Uterus (tissue), 4 donors: Measurements from ENCODE around the gene FAM3A. TPM values are rescaled to one million over a fixed set of nuclear protein-coding genes. Genes with fewer than 3 reads are reported as not detected.

Source experiments
- DNase-seq, 2 donors: peaks; one replicate each; pipeline ENCODE4 v3.0.0-alpha.2; 2019 to 2020
- H3K27ac ChIP-seq, 2 donors: fragments of 200-600 bp; sonication (generic); 1 replicate in 1 of 2; 2 replicates in 1 of 2; pipeline ENCODE4 v1.5.1; 2016 to 2018
- H3K27me3 ChIP-seq, 2 donors: fragments of 200-600 bp; sonication (generic); one replicate each; pipeline ENCODE4 v1.5.1; 2018 to 2019; ENCODE audit warnings: control low read depth in 1 of 2
- H3K36me3 ChIP-seq, 2 donors: fragments of 200-600 bp; sonication (generic); one replicate each; pipeline ENCODE4 v1.5.1; 2019; ENCODE audit warnings: control low read depth in 1 of 2
- H3K4me1 ChIP-seq, 2 donors: fragments of 200-600 bp; sonication (generic); one replicate each; pipeline ENCODE4 v1.5.1; 2018 to 2019; ENCODE audit warnings: control low read depth in 1 of 2
- H3K4me3 ChIP-seq, 2 donors: fragments of 200-600 bp; sonication (generic); 1 replicate in 1 of 2; 2 replicates in 1 of 2; pipeline ENCODE4 v1.5.1; 2018 to 2019; ENCODE audit warnings: mild to moderate bottlenecking in 1 of 2
- H3K9me3 ChIP-seq, 2 donors: fragments of 200-600 bp; sonication (generic); one replicate each; pipeline ENCODE4 v1.5.1; 2019; ENCODE audit warnings: control low read depth in 1 of 2
- POLR2A ChIP-seq, 2 donors: fragments of 450-650 bp; IDR thresholded peaks; one replicate each; pipeline ENCODE4 v1.6.1; 2016; ENCODE audit warnings: antibody characterized with exemption in 2 of 2, mild to moderate bottlenecking in 1 of 2, moderate library complexity in 1 of 2
- intact Hi-C: fragments of 100-400 bp; cut with DNase I; formaldehyde crosslinking; loops from one replicate; pipeline ENCODE4 v1.15.1; 2023; ENCODE audit warnings: low total_unique reads
- total RNA-seq, 4 donors: library from RNA; depleted of rRNA in 3 of 4; stranded (reverse); fragments of >200 nt in 3 of 4; gene quantifications; one replicate each; pipeline versions ENCODE4 v1.1.0 to v1.2.4, GENCODE V29; 2014 to 2023
- TF ChIP-seq, protein P1 (sequence below), 4 experiments: fragments of 200-600 bp in 2 of 4; fragments of 450-650 bp in 2 of 4; sonication (generic) in 2 of 4; IDR thresholded peaks; one replicate each; pipeline ENCODE4 v1.5.1; 2016 to 2019; ENCODE audit warnings: antibody characterized with exemption in 4 of 4, mild to moderate bottlenecking in 2 of 4, moderate library complexity in 1 of 4
- donor health status: DM: yes; HTN: yes; CAD: no.

The FAM3A gene
- total RNA-seq, 4 donors from 2014 or later, result 5.1 to 55.9 (median 15.4) TPM

DNA sequence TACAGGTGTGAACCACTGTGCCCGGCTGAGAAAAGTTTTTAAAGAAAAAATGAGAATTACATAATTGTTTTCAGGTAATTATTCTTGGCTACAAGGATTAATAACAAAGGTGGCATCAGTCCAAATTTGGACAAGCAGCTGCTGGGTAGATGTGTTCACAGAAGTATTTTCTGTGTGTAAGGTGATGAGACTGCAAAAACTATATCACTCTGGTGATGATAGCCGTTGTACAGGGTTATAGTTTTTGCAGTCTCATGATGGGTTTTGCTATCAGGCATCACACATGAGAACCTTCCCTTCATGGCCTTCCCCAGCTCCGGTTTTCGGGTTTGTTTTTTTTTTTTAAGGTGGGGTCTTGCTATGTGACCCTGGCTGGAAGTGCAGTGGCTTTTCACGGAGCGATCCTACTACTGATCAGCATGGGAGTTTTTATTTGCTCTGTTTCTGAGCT is 20.5 kb downstream of the FAM3A start:
- Histone ChIP-seq H3K4me1 (no peaks in the 10 kb centered on the region), H3K9me3 (no peaks in the 10 kb centered on the region), H3K4me3 (no peak overlapping the region), H3K36me3 (no peaks in the 10 kb centered on the region), H3K27me3 (no peaks in the 10 kb centered on the region), H3K27ac (no peak overlapping the region)
- no peak for DNase-seq
- intact Hi-C loops, result no loop called here
- TF ChIP-seq, protein P1, sequence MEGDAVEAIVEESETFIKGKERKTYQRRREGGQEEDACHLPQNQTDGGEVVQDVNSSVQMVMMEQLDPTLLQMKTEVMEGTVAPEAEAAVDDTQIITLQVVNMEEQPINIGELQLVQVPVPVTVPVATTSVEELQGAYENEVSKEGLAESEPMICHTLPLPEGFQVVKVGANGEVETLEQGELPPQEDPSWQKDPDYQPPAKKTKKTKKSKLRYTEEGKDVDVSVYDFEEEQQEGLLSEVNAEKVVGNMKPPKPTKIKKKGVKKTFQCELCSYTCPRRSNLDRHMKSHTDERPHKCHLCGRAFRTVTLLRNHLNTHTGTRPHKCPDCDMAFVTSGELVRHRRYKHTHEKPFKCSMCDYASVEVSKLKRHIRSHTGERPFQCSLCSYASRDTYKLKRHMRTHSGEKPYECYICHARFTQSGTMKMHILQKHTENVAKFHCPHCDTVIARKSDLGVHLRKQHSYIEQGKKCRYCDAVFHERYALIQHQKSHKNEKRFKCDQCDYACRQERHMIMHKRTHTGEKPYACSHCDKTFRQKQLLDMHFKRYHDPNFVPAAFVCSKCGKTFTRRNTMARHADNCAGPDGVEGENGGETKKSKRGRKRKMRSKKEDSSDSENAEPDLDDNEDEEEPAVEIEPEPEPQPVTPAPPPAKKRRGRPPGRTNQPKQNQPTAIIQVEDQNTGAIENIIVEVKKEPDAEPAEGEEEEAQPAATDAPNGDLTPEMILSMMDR (IDR thresholded peaks at IDR 0.05), result no peak
- no peak for TF ChIP-seq POLR2A (IDR thresholded peaks at IDR 0.05)

DNA sequence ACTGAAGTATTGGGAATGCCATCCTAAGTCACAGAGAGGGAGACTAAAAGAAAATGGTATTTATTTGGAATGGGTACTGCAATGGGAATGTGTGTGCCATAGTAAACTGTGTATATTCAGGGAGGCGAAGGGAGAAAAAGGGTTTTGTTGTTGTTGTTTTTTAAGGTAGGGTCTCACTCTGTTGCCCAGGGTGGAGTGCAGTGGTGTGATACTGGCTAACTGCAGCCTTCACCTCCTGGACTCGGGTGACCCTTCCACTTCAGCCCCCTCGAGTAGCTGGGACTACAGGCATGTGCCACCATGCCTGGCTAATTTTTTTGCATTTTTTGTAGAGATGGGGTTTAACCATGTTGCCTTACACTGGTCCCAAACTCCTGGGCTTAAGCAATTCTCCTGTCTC is 21.3 kb downstream of the FAM3A start:
- no peaks in the 10 kb centered on the region for H3K27me3 ChIP-seq
- H3K27ac ChIP-seq, result no peak overlapping the region
- intact Hi-C loops, result no loop called here
- no peak overlapping the region for H3K4me3 ChIP-seq
- H3K4me1 ChIP-seq, result no peaks in the 10 kb centered on the region
- TF ChIP-seq POLR2A (IDR thresholded peaks at IDR 0.05), result no peak
- TF ChIP-seq, protein P1 (IDR thresholded peaks at IDR 0.05), result no peak
- H3K36me3 ChIP-seq, result no peaks in the 10 kb centered on the region
- no peak for DNase-seq
- H3K9me3 ChIP-seq, result no peaks in the 10 kb centered on the region

GRCh38 chrX:154490414-154491083 is 25.5 kb downstream of the FAM3A start, which contains the start of gene SLC10A3:
TSS of gene SLC10A3 (minus strand) at chrX:154490629. CDS start at chrX:154488940, 1,689 bp downstream.
- Histone ChIP-seq H3K27me3 (no peaks in the 10 kb centered on the region), H3K27ac (peak within 1 kb of the TSS; percentile 74 to 93), H3K4me1 (no peaks in the 10 kb centered on the region), H3K4me3 (peak within 1 kb of the TSS; percentile 37 to 65), H3K36me3 (no peaks in the 10 kb centered on the region), H3K9me3 (no peaks in the 10 kb centered on the region)
- peak; percentile 70 to 94 for TF ChIP-seq POLR2A (IDR thresholded peaks at IDR 0.05)
- TF ChIP-seq, protein P1 (IDR thresholded peaks at IDR 0.05), result no peak
- peak; percentile 91 to 92 for DNase-seq
- intact Hi-C loops, result no loop called here

- H3K9me3 ChIP-seq, result no peaks in the 10 kb centered on the region
- H3K4me1 ChIP-seq, result no peaks in the 10 kb centered on the region
- no peaks in the 10 kb centered on the region for H3K36me3 ChIP-seq
- peak; percentile 58 to 72 for DNase-seq
- H3K4me3 ChIP-seq, result peak overlapping the region; percentile 37 to 65
- no peaks in the 10 kb centered on the region for H3K27me3 ChIP-seq
- intact Hi-C loops, result no loop called here
- TF ChIP-seq, protein P1 (IDR thresholded peaks at IDR 0.05), result no peak
- TF ChIP-seq POLR2A (IDR thresholded peaks at IDR 0.05), result no peak
- H3K27ac ChIP-seq, result peak overlapping the region; percentile 74 to 93
Observed at GRCh38 chrX:154490021-154490413, 26.0 kb downstream of the FAM3A start.

- H3K27me3 ChIP-seq, result no peaks in the 10 kb centered on the region
- intact Hi-C loops, result no loop called here
- no peaks in the 10 kb centered on the region for H3K9me3 ChIP-seq
- H3K27ac ChIP-seq, result peak overlapping the region; percentile 74 to 93
- H3K36me3 ChIP-seq, result no peaks in the 10 kb centered on the region
- no peak for DNase-seq
- H3K4me3 ChIP-seq, result peak overlapping the region in 1 of 2 donors; percentile 65
- TF ChIP-seq, protein P1 (IDR thresholded peaks at IDR 0.05), result no peak
- TF ChIP-seq POLR2A (IDR thresholded peaks at IDR 0.05), result no peak
- H3K4me1 ChIP-seq, result no peaks in the 10 kb centered on the region
Observed at GRCh38 chrX:154489182-154489581, 26.9 kb downstream of the FAM3A start.
